Fibroblast of skin of back (primary cell): ENCODE results near the gene GABARAPL1.

ENCODE experiments used
- DNase-seq: peaks from one replicate; pipeline ENCODE4 v3.0.0-alpha.2; 2013

GABARAPL1 gene

GRCh38 chr12:10235761-10236631, 23.3 kb downstream of the GABARAPL1 start:
- peak; percentile 27 for DNase-seq

DNA sequence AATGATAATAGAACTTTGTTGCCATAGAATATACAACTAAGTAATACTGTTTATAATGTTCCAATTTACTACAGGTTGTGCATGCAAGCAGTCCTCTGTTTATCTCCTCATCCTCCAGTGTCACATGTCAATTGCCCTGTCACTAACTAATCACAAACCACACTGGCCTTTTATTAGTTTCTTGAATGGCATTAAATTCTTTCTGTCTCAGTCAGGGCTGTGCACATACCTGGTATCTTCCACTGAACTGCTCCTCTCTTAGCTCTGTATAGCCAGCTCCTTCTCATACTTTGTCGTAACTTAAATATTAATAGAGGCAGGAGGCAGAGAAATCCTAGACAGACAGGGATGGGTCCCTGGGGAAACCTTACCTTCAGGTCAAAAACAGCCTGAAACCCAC, 24.0 kb downstream of the GABARAPL1 start:
- DNase-seq, result no peak

- no peak for DNase-seq
These were observed 25.8 kb downstream of the GABARAPL1 start for GRCh38 chr12:10238526-10238925.

GRCh38 chr12:10241290-10241689, 28.6 kb downstream of the GABARAPL1 start:
- DNase-seq, result no peak

GRCh38 chr12:10241727-10242126, 29.1 kb downstream of the GABARAPL1 start:
- DNase-seq, result no peak

- no peak for DNase-seq
These were observed 29.9 kb downstream of the GABARAPL1 start for GRCh38 chr12:10242539-10242938.

GRCh38 chr12:10243818-10244520, 31.3 kb downstream of the GABARAPL1 start:
- DNase-seq, result no peak

GRCh38 chr12:10247436-10248058, 34.9 kb downstream of the GABARAPL1 start:
- DNase-seq, result no peak

GRCh38 chr12:10249690-10250455, 37.2 kb downstream of the GABARAPL1 start:
- DNase-seq, result no peak

DNA sequence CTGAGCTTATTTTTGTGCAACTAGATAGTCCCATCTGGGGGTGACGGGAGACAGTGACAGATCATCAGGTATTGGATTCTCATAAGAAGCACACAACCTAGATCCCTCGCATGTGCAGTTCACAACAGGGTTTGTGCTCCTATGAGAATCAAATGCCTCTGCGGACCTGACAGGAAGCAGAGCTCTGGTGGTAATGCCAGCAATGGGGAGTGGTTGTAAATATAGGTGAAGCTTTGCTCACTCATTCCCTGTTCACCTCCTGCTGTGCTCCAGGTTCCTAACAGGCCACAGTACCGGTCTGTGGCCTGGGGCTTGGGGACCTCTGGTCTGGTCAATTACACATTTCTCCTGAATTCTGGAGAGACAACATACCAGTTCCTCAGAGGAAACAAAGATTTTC, 39.0 kb downstream of the GABARAPL1 start:
- DNase-seq, result no peak

- no peak for DNase-seq
These were observed 39.5 kb downstream of the GABARAPL1 start for GRCh38 chr12:10252201-10252600.

DNA sequence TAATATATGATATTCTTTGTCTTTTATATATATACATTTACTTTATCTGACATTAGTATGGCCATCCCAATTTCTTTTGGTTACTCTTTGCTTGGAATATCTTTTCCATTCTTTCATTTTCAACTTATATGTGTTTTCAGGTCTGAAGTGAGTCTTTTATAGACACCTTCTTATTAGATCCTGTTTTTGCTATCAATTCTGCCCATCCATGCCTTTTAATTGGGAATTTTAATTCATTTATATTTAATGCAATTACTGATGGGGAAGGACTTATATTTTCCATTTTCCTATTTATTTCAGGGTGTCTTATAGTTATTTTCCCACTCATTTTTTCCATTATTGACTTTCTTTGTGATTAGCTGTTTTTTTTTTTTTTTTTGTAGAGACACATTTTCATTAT, 43.4 kb downstream of the GABARAPL1 start:
- DNase-seq, result no peak

GRCh38 chr12:10260927-10261326, 48.2 kb downstream of the GABARAPL1 start:
- no peak for DNase-seq

GRCh38 chr12:10268037-10268436, 55.4 kb downstream of the GABARAPL1 start:
- DNase-seq, result no peak

DNA sequence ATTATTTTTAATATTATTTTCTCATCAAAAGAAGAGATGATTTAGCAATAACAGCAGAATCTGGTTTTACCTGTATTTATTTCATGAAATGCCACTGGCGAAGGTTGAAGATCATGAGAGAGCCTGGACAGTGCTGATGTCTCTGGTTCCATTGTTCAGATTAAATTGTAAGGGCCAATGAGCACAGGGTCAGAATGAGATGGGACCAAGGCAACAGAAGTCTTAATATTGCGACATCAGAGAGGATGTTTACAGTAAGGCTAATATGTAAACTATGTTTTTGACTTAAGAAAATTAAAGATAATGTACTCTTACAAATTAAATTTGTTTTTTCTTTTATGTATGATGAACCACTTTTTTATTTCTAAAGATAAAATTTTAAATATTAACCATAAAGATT, 59.8 kb downstream of the GABARAPL1 start:
- no peak for DNase-seq
